WTC11 (cell line): ENCODE data around the gene ARHGAP32.

Experiments
- ATF1 ChIP-seq: sonication (generic); formaldehyde crosslinking; IDR thresholded peaks from 2 replicates; pipeline ENCODE4 v1.8.1; 2023; ENCODE audit warnings: mild to moderate bottlenecking, moderate library complexity, missing genetic modification reagents
- ATF2 ChIP-seq: sonication (generic); formaldehyde crosslinking; IDR thresholded peaks from 2 replicates; pipeline ENCODE4 v1.8.1; 2022; ENCODE audit warnings: low read depth, missing genetic modification reagents, borderline replicate concordance
- CTCF ChIP-seq: fragments of 200-600 bp; IDR thresholded peaks from 2 replicates; pipeline ENCODE4 v1.8.0; 2022; ENCODE audit warnings: antibody characterized with exemption
- FOXJ3 ChIP-seq: sonication (generic); formaldehyde crosslinking; IDR thresholded peaks from 2 replicates; pipeline ENCODE4 v1.9.0; 2021; ENCODE audit warnings: missing genetic modification reagents, mild to moderate bottlenecking, borderline replicate concordance
- FOXP1 ChIP-seq: sonication (generic); formaldehyde crosslinking; IDR thresholded peaks from 2 replicates; pipeline ENCODE4 v1.8.0; 2022; ENCODE audit warnings: missing genetic modification reagents, mild to moderate bottlenecking, moderate library complexity, borderline replicate concordance
- FOXP4 ChIP-seq: sonication (generic); formaldehyde crosslinking; IDR thresholded peaks from 2 replicates; pipeline ENCODE4 v1.8.0; 2022; ENCODE audit warnings: mild to moderate bottlenecking, missing genetic modification reagents
- MAX ChIP-seq: sonication (generic); formaldehyde crosslinking; IDR thresholded peaks from 2 replicates; pipeline ENCODE4 v1.8.0; 2022; ENCODE audit warnings: mild to moderate bottlenecking, missing genetic modification reagents
- MXD4 ChIP-seq: fragments of 250-450 bp; sonication (Bioruptor Pico); IDR thresholded peaks from 2 replicates; pipeline ENCODE4 v1.8.0; 2021; ENCODE audit warnings: mild to moderate bottlenecking, moderate library complexity, borderline replicate concordance
- NFATC4 ChIP-seq: fragments of 250-450 bp; sonication (Bioruptor Pico); IDR thresholded peaks from 2 replicates; pipeline ENCODE4 v1.9.0; 2021; ENCODE audit warnings: mild to moderate bottlenecking
- PRDM15 ChIP-seq: sonication (generic); formaldehyde crosslinking; IDR thresholded peaks from 2 replicates; pipeline ENCODE4 v1.8.0; 2022; ENCODE audit warnings: missing genetic modification reagents
- SP1 ChIP-seq: sonication (generic); formaldehyde crosslinking; conservative IDR thresholded peaks from 2 replicates; pipeline ENCODE4 v1.8.1; 2022; ENCODE audit warnings: missing genetic modification reagents
- USF2 ChIP-seq: sonication (generic); formaldehyde crosslinking; IDR thresholded peaks from 2 replicates; pipeline ENCODE4 v1.8.1; 2023; ENCODE audit warnings: mild to moderate bottlenecking, missing genetic modification reagents, moderate library complexity
- ZNF396 ChIP-seq: fragments of 250-450 bp; sonication (Bioruptor Pico); IDR thresholded peaks from 2 replicates; pipeline ENCODE4 v1.8.0; 2021; ENCODE audit warnings: mild to moderate bottlenecking, moderate library complexity, borderline replicate concordance

GRCh38 chr11:128941573-128942271, 250.4 kb downstream of the ARHGAP32 start:
- TF ChIP-seq PRDM15 (no peak), CTCF (no peak), ATF2 (CRISPR knock-in tag) (no peak), FOXP1 (CRISPR knock-in tag) (no peak), MXD4 (CRISPR knock-in tag) (no peak), FOXJ3 (CRISPR knock-in tag) (no peak), NFATC4 (CRISPR knock-in tag) (no peak), MAX (no peak), USF2 (CRISPR knock-in tag) (no peak), ATF1 (CRISPR knock-in tag) (no peak), SP1 (CRISPR knock-in tag) (no peak), ZNF396 (CRISPR knock-in tag) (no peak), FOXP4 (CRISPR knock-in tag) (no peak)
